Thyroid gland (tissue), 4 donors: ENCODE data around the gene TNFSF15. TPM values are rescaled to one million over a fixed set of nuclear protein-coding genes. Genes with fewer than 3 reads are reported as not detected.

Experiments
- DNase-seq, 2 donors: peaks; one replicate each; pipeline ENCODE4 v3.0.0-alpha.2; 2019
- H3K27ac ChIP-seq, 3 donors: fragments of 200-600 bp; sonication (generic); 1 replicate in 2 of 3; 2 replicates in 1 of 3; pipeline ENCODE4 v1.5.1; 2016 to 2019; ENCODE audit warnings: mild to moderate bottlenecking in 1 of 3, moderate library complexity in 1 of 3
- H3K27me3 ChIP-seq: fragments of 200-600 bp; sonication (generic); one replicate; pipeline ENCODE4 v1.5.1; 2019
- H3K36me3 ChIP-seq, 2 donors: fragments of 200-600 bp; sonication (generic); one replicate each; pipeline ENCODE4 v1.5.1; 2016 to 2019
- H3K4me1 ChIP-seq, 2 donors: fragments of 200-600 bp; sonication (generic); one replicate each; pipeline ENCODE4 v1.5.1; 2017 to 2019
- H3K4me3 ChIP-seq, 3 donors: fragments of 200-600 bp; sonication (generic); replicated peaks in 1 of 3; 1 replicate in 2 of 3; 2 replicates in 1 of 3; pipeline ENCODE4 v1.5.1; 2016; ENCODE audit warnings: mild to moderate bottlenecking in 1 of 3
- H3K9me3 ChIP-seq: fragments of 200-600 bp; sonication (generic); one replicate; pipeline ENCODE4 v1.5.1; 2017
- POLR2A ChIP-seq, 2 donors: fragments of 450-650 bp; IDR thresholded peaks; one replicate each; pipeline ENCODE4 v1.6.1; 2017; ENCODE audit warnings: antibody characterized with exemption in 2 of 2, mild to moderate bottlenecking in 2 of 2, moderate library complexity in 1 of 2
- WGBS, 2 donors: methylation state at CpG; one replicate each; pipeline ENCODE4 v1.1.5; 2017; 5-methylcytosine and 5-hydroxymethylcytosine counted together
- intact Hi-C: fragments of 100-400 bp; cut with DNase I; formaldehyde crosslinking; loops from one replicate; pipeline ENCODE4 v1.15.1; 2023
- total RNA-seq, 4 donors: library from RNA; depleted of rRNA; stranded (reverse); fragments of >200 nt; gene quantifications; one replicate each; pipeline ENCODE4 v1.2.3, GENCODE V29; 2016
- TF ChIP-seq, protein P1 (sequence below), 6 experiments: fragments of 200-600 bp in 3 of 6; fragments of 450-650 bp in 3 of 6; sonication (generic) in 3 of 6; IDR thresholded peaks; one replicate each; pipeline ENCODE4 v1.5.1; 2016 to 2019; ENCODE audit warnings: antibody characterized with exemption in 6 of 6, mild to moderate bottlenecking in 2 of 6, inconsistent platforms in 1 of 6, moderate library complexity in 1 of 6

TNFSF15 gene
- 1 to 10 TPM; 1.1 to 4.3 (median 2.6) TPM for total RNA-seq

DNA sequence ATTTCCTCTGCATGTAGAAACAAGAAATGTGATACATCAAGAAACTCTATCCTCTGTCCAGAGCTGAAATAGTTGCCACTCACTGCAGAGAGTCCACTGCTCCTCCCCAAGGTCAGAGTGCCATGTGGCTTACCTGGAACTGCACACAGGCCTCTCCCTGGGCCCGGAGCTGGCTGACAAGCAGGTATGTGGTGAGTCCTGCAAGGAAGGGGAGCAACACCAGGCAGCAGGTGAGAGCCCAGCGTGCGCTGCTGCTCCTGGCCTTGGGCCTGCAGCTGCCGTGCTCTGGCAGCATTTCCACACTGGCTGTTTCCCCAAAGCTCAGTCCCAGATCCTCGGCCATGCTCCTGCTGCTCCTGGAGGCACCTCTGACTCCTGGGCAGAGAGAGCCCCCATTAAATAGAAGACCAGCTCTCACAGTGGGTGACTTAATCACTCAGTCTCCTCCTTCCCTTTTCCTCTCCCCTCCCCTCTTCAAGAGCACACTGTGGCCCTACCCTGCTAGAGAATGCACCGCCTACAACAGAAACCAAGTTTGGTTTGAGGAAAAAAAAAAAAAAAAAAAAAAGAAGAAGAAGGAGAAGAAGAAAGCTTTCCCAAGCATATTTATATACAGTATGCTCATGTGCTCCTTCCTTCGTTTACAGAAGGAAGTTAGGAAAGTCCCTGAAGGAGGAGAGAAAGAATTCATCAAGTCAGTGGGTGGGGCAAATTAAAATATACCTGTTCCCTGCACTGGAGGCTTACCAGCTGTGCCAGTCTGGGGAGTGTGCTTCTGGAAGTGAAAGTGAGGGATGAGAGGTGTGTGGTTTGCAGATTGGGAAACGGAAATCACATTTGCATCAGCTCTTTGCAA is at the start of gene TNFSF15:
Gene TNFSF15, minus strand, starts transcription at position 370 of the 856 bp plus-strand sequence. Its CDS starts 27 bp downstream, at position 343.
- intact Hi-C loops = no loop called here
- peak; percentile 73 to 78 for DNase-seq
- Histone ChIP-seq H3K27ac (peak within 1 kb of the TSS; percentile 23 to 56 (median 53)), H3K9me3 (no peaks in the 10 kb centered on the region), H3K4me3 (no peak within 1 kb of the TSS), H3K4me1 (peaks cover 5 to 20% of the 10 kb centered on the region in 2 donors), H3K27me3 (no peaks in the 10 kb centered on the region), H3K36me3 (no peaks in the 10 kb centered on the region)
- TF ChIP-seq POLR2A (IDR thresholded peaks at IDR 0.05) = peak in 1 of 2 donors; percentile 40
- TF ChIP-seq, protein P1, sequence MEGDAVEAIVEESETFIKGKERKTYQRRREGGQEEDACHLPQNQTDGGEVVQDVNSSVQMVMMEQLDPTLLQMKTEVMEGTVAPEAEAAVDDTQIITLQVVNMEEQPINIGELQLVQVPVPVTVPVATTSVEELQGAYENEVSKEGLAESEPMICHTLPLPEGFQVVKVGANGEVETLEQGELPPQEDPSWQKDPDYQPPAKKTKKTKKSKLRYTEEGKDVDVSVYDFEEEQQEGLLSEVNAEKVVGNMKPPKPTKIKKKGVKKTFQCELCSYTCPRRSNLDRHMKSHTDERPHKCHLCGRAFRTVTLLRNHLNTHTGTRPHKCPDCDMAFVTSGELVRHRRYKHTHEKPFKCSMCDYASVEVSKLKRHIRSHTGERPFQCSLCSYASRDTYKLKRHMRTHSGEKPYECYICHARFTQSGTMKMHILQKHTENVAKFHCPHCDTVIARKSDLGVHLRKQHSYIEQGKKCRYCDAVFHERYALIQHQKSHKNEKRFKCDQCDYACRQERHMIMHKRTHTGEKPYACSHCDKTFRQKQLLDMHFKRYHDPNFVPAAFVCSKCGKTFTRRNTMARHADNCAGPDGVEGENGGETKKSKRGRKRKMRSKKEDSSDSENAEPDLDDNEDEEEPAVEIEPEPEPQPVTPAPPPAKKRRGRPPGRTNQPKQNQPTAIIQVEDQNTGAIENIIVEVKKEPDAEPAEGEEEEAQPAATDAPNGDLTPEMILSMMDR (IDR thresholded peaks at IDR 0.05) = peak in 1 of 6 experiments; percentile 8
- 19 to 20% methylated on average over 6 to 8 of the region's 8 CpGs for WGBS, 2 donors

DNA sequence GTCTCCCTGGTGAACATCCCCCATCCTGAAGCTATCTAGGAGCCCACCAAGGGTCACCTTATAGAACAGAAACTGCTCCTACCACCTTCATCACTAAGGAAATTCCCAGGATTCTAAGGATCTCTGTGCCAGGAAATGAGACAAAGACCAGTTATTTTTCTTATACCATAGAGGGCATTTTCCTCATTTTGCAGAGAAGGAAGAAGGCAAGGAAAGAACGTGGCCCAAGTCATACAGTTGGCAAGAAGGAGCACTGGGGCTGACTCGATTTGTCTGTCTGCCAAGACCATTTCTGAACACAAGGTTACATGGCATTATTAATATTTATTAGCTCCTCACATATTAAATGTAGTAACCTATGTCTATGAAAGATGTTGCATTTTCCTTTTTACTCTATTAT is 49.6 kb upstream of the TNFSF15 start:
- H3K4me1 ChIP-seq = no peaks in the 10 kb centered on the region
- no peaks in the 10 kb centered on the region for H3K36me3 ChIP-seq
- H3K9me3 ChIP-seq = no peaks in the 10 kb centered on the region
- WGBS, 2 donors = 72 to 76% methylated on average over 2 of the region's 2 CpGs
- no peak overlapping the region for H3K27ac ChIP-seq
- TF ChIP-seq, protein P1 (IDR thresholded peaks at IDR 0.05) = no peak
- TF ChIP-seq POLR2A (IDR thresholded peaks at IDR 0.05) = no peak
- no peak overlapping the region for H3K4me3 ChIP-seq
- H3K27me3 ChIP-seq = no peaks in the 10 kb centered on the region
- no peak for DNase-seq
- intact Hi-C loops = no loop called here

- WGBS, 2 donors = 94% methylated on average over 7 of the region's 7 CpGs
- Histone ChIP-seq H3K9me3 (no peaks in the 10 kb centered on the region), H3K4me1 (no peaks in the 10 kb centered on the region), H3K4me3 (no peak overlapping the region), H3K36me3 (no peaks in the 10 kb centered on the region), H3K27ac (no peak overlapping the region), H3K27me3 (no peaks in the 10 kb centered on the region)
- no peak for DNase-seq
- no peak for TF ChIP-seq POLR2A (IDR thresholded peaks at IDR 0.05)
- TF ChIP-seq, protein P1 (IDR thresholded peaks at IDR 0.05) = no peak
- intact Hi-C loops = no loop called here
Observed at GRCh38 chr9:114854736-114855355, 49.0 kb upstream of the TNFSF15 start.

GRCh38 chr9:114853071-114853855 is 47.4 kb upstream of the TNFSF15 start:
- no peak overlapping the region for H3K27ac ChIP-seq
- TF ChIP-seq, protein P1 (IDR thresholded peaks at IDR 0.05) = no peak
- no peak for TF ChIP-seq POLR2A (IDR thresholded peaks at IDR 0.05)
- 92 to 98% methylated on average over 3 of the region's 3 CpGs for WGBS, 2 donors

More at GRCh38 chr9:114853071-114853855, 47.4 kb upstream of the TNFSF15 start:
- DNase-seq = no peak
- no peaks in the 10 kb centered on the region for H3K4me1 ChIP-seq
- H3K9me3 ChIP-seq = no peaks in the 10 kb centered on the region
- H3K4me3 ChIP-seq = no peak overlapping the region
- H3K36me3 ChIP-seq = no peaks in the 10 kb centered on the region
- intact Hi-C loops = no loop called here
- no peaks in the 10 kb centered on the region for H3K27me3 ChIP-seq
